GM18526 (cell line): Measurements from ENCODE around the gene PGBD4.

Source experiments
- POLR2A ChIP-seq: IDR thresholded peaks from 3 replicates; pipeline ENCODE4 v1.6.1; 2011; ENCODE audit not compliant: insufficient read length; ENCODE audit errors: extremely low read depth

The PGBD4 gene

GRCh38 chr15:34102175-34102925, 467 bp downstream of the PGBD4 start:
- TF ChIP-seq POLR2A, result no peak

GRCh38 chr15:34106423-34106822, 4.5 kb downstream of the PGBD4 start:
- TF ChIP-seq POLR2A, result no peak

GRCh38 chr15:34107315-34107714, 5.4 kb downstream of the PGBD4 start:
- TF ChIP-seq POLR2A, result no peak

GRCh38 chr15:34109797-34110663, 8.1 kb downstream of the PGBD4 start:
- no peak for TF ChIP-seq POLR2A

GRCh38 chr15:34111488-34111887, 9.6 kb downstream of the PGBD4 start:
- no peak for TF ChIP-seq POLR2A

GRCh38 chr15:34114215-34114614, 12.3 kb downstream of the PGBD4 start:
- TF ChIP-seq POLR2A, result no peak

- no peak for TF ChIP-seq POLR2A
These were observed 12.9 kb downstream of the PGBD4 start for GRCh38 chr15:34114739-34115138.

GRCh38 chr15:34116620-34117019, 14.7 kb downstream of the PGBD4 start:
- no peak for TF ChIP-seq POLR2A

- TF ChIP-seq POLR2A, result no peak
These were observed 17.4 kb downstream of the PGBD4 start for GRCh38 chr15:34119291-34119690.

GRCh38 chr15:34122771-34123183, 20.9 kb downstream of the PGBD4 start:
- no peak for TF ChIP-seq POLR2A

- TF ChIP-seq POLR2A, result no peak
These were observed 22.8 kb downstream of the PGBD4 start for GRCh38 chr15:34124651-34125050.

- TF ChIP-seq POLR2A, result no peak
These were observed 24.1 kb downstream of the PGBD4 start for GRCh38 chr15:34125945-34126344.

GRCh38 chr15:34126522-34126921, 24.6 kb downstream of the PGBD4 start:
- no peak for TF ChIP-seq POLR2A

GRCh38 chr15:34128898-34129297, 27.0 kb downstream of the PGBD4 start:
- no peak for TF ChIP-seq POLR2A

GRCh38 chr15:34132881-34133280, 31.0 kb downstream of the PGBD4 start:
- TF ChIP-seq POLR2A, result no peak

GRCh38 chr15:34133511-34133910, 31.6 kb downstream of the PGBD4 start:
- no peak for TF ChIP-seq POLR2A
